Activated T-cell treated with anti-CD3 and anti-CD28 coated beads, Interleukin-2, amount 50 U/mL, for 4 hours (primary cell): ENCODE measurements around the gene KPTN. TPM values are rescaled to one million over a fixed set of nuclear protein-coding genes. Genes with fewer than 3 reads are reported as not detected.

Source experiments
- ATAC-seq, 2 donors: fragments of 200-7000 bp; cut with Tn5 transposase; one replicate each; pipeline ENCODE4 v1.10.0; 2021
- DNase-seq: peaks from one replicate; pipeline ENCODE4 v3.0.0-alpha.2; 2020
- H3K27me3 Mint-ChIP-seq: one replicate; pipeline ENCODE4 v1.8.0; 2021; ENCODE audit warnings: low read depth, mixed read lengths
- H3K36me3 Mint-ChIP-seq: one replicate; pipeline ENCODE4 v1.8.0; 2022; ENCODE audit warnings: mixed read lengths; ENCODE audit not compliant: insufficient read depth
- H3K4me1 Mint-ChIP-seq: one replicate; pipeline ENCODE4 v1.8.0; 2021; ENCODE audit warnings: low read depth, mixed read lengths
- H3K4me3 Mint-ChIP-seq: one replicate; pipeline ENCODE4 v1.8.0; 2021; ENCODE audit warnings: mild to moderate bottlenecking, moderate library complexity, mixed read lengths
- H3K9me3 Mint-ChIP-seq: one replicate; pipeline ENCODE4 v1.8.0; 2021; ENCODE audit warnings: mixed read lengths
- total RNA-seq, 3 donors: library from RNA; stranded (reverse); gene quantifications; one replicate each; pipeline ENCODE4 v1.2.1, GENCODE V29; 2021

KPTN gene
- total RNA-seq, 3 donors from 2014 or later = 12.3 to 17.4 (median 14.9) TPM

DNA sequence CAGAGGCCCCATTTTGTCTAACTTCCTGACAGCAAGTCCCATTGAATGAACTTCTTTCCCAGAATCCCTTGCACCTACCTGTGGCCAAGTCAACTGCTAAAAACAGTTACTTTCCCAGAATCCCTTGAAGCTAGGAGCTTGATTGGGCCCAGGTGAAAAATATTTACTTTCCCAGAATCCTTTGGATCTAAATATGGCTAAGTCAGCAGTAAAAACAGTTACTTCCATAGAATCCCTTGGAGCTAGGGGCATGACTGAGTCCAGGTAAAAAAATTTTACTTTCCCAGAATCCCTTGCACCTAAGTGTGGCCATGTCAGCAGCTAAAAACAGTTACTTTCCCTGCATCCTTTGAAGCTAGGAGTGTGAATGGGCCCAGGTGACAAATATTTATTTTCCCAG, 51.5 kb downstream of the KPTN start:
- ATAC-seq = no peak
- peaks cover 43% of the 10 kb centered on the region for H3K27me3 Mint-ChIP-seq
- peaks cover 20% of the 10 kb centered on the region for H3K4me1 Mint-ChIP-seq
- H3K36me3 Mint-ChIP-seq = no peaks in the 10 kb centered on the region
- DNase-seq = no peak
- H3K9me3 Mint-ChIP-seq = no peaks in the 10 kb centered on the region
- no peak overlapping the region for H3K4me3 Mint-ChIP-seq

DNA sequence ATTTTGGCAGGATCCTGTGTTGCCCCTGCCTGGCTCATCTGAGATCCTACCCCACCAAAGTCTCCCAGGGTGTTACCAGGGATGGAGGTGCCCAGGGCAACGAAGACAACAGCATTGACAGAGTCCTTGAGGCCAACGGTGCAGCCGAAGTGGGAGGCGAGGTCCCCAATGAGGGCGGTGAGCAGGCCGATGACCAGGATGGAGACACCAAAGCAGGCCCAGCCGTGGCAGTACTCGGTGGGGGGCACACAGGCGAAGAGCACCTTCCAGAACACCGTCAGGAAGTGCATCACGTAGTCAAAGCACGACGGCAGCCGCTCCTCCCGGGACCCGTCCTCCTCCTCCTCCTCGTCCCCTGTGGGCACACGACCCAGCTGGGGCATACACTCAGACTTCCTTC, 51.9 kb downstream of the KPTN start:
- Mint-ChIP-seq H3K9me3 (no peaks in the 10 kb centered on the region), H3K36me3 (no peaks in the 10 kb centered on the region), H3K4me3 (no peak overlapping the region), H3K4me1 (peaks cover 23% of the 10 kb centered on the region), H3K27me3 (peaks cover 42% of the 10 kb centered on the region)
- DNase-seq (no peak), ATAC-seq (no peak)

DNA sequence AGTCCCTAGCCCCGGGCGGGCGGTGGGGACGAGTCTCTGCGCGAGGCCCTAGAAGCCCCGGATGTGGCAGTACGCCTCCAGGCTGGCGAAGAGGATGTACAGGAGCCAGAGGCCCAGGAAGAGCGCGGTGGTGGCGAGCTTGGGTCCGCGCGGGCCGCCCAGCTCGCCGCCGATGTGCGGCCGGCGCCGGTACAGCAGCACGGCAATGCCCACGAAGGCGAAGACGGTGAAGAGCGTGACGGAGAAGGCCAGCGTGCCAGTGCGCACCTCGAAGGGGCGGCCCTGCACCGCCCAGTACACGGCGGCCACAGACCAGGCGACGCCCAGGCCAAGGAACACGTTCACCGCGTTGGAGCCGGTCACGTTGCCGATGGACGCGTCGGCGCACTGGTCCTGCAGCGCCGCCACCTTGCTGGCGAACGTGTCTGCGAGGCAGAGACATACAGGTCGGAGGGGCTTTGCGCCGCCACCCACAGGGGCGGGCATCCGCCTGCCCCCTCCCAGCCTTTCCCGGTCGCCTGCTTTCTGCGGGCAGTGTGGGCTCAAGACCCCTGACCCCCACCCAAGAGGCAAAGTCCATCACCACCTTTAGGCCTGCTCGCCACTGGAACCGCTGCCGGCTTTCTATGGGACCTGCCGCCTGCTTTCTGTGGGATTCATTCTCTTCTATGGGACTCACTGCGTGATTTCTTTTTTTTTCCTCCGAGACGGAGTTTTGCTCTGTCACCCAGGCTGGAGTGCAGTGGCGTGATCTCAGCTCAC, 53.8 kb downstream of the KPTN start:
- no peak for DNase-seq
- Mint-ChIP-seq H3K4me3 (peak overlapping the region; percentile 38), H3K4me1 (peaks cover 11% of the 10 kb centered on the region), H3K9me3 (no peaks in the 10 kb centered on the region), H3K36me3 (no peaks in the 10 kb centered on the region), H3K27me3 (peaks cover 48% of the 10 kb centered on the region)
- ATAC-seq = peak; percentile 37 to 39

DNA sequence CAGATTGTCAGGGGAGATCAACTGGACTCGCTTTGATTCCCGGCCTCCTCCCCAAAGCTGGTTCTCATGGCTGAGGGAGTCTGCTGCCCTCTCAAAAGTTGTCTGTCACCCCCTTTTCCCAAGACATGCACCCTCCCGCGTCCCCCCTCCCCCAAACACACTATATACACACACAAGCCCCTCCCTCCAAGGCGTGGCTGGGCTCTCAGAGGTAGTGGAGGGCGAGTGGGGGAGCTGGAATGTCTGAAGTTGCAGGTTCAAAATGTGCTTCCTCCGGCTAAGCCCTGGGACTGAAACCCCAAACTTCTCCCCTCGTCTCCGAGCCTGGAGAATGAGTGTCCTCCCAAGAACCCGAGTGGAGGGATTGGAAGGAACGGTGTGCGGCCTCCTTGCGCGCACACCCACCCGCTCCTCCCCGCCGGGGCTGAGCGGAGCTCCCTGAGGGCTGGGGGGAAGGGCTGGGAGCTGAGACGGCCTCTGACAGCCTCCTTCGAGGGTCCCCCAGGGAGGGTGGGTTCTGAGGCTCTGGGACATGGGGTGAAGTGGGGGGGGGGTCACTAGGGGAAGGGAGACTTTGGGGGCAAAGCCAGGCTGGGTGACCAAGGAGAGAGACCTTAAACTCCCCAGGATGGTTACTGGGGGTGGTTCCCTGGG, 54.8 kb downstream of the KPTN start:
- Mint-ChIP-seq H3K4me3 (no peak overlapping the region), H3K27me3 (peaks cover 55% of the 10 kb centered on the region), H3K4me1 (peaks cover 10% of the 10 kb centered on the region), H3K36me3 (no peaks in the 10 kb centered on the region), H3K9me3 (no peaks in the 10 kb centered on the region)
- DNase-seq (no peak), ATAC-seq (no peak)

DNA sequence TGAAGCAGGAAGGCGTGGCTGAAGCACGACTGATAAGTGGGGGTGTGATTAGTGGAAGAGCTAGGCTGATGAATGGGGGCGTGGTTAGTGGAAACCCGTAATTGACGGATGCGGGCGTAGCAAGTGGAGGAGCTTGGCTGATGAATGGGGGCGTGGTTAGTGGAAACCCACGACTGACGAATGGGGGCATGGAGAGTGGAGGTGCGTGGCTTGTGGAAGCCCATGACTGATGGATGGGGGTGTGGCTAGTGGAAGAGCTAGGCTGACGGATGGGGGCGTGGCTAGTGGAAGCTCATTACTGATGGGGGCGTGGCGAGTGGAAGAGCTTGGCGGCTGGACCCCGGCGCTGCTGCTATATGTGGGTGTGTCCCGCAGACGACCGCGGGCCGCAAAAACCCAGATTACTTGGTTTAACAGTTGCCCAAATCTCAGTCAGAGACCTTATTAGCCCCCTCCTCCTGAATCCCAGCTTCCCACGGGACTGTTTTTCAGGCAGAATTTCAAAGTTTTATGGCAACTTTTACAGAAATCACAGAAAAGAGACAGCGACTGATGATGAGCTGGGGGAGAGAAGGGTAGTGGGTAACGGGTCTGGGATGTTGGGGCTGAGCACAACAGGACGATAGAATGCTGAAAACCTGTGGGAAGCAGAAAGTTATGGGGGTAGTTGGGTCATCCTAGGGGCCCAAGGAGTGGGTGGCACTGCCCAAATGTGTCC, 55.7 kb downstream of the KPTN start:
- peak; percentile 77 to 83 for ATAC-seq
- H3K4me3 Mint-ChIP-seq = no peak overlapping the region
- peaks cover 62% of the 10 kb centered on the region for H3K27me3 Mint-ChIP-seq
- H3K9me3 Mint-ChIP-seq = no peaks in the 10 kb centered on the region
- no peaks in the 10 kb centered on the region for H3K36me3 Mint-ChIP-seq
- H3K4me1 Mint-ChIP-seq = peaks cover 10% of the 10 kb centered on the region
- DNase-seq = peak; percentile 76

DNA sequence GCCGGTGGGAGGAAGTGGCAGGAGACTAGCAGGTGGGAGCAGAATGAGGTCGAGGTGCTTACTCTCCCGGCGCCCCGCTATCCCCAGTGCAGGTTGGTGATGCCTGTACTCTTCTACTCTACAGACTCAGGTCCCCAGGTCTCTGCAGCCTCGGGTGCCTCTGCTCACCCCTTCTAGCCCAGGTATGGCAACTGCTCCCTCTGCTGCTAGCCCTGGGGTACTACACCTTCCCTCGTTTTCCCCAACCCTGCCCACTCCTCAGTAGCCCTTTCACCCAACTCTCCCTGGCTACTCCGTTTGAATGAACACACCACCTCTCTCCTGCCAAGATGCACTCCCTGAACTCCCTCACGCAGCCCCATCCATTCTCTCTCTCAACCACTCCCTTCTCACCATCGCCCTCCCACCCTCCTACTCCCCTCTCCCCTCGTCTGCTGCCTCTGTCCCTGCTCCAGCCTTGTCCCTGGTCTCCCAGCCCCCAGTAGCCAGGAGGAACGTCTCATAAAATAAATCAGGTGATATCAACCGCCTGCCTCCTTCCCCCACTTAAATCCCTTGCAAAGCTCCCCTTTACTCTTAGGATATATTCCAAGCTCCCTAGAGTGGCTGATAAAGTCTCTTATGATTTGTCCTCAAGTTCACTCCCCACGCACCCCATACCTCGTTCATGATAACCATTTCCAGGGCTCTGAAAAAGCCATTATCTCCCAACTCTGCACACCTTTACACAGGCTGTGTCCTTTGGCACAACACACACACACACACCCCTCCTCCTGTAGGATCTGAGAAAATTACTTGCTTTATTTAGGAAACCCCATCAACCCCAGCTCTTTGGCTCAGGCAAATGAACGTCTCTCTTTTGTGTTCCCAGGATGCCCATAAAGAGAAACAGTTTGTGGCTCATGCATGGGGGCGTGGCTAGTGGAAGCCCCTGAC, 56.5 kb downstream of the KPTN start:
- H3K4me3 Mint-ChIP-seq = no peak overlapping the region
- H3K27me3 Mint-ChIP-seq = peaks cover 70% of the 10 kb centered on the region
- H3K9me3 Mint-ChIP-seq = no peaks in the 10 kb centered on the region
- H3K4me1 Mint-ChIP-seq = peaks cover 13% of the 10 kb centered on the region
- H3K36me3 Mint-ChIP-seq = no peaks in the 10 kb centered on the region
- ATAC-seq = peak; percentile 51 to 55
- peak; percentile 62 for DNase-seq

Other genes starting within 250 kb of the KPTN start
- 10 to 100 TPM; 24.0 to 34.5 (median 30.4) TPM for gene CCDC9, start 227.7 kb downstream of the KPTN start, total RNA-seq
- gene INAFM1, start 209.3 kb downstream of the KPTN start, total RNA-seq = 10 to 100 TPM in 2 of 3 donors, 1 to 10 TPM in 1; 9.9 to 10.1 (median 10.0) TPM
- gene C5AR1, start 174.4 kb downstream of the KPTN start, total RNA-seq = under 1 TPM; 0.63 to 0.83 (median 0.68) TPM
- gene C5AR2, start 152.0 kb downstream of the KPTN start, total RNA-seq = not detected
- 10 to 100 TPM; 38.1 to 41.0 (median 38.6) TPM for gene DHX34, start 134.9 kb downstream of the KPTN start, total RNA-seq
- under 1 TPM in 1 of 3 donors, not detected in 2; 0.16 TPM for gene MEIS3, start 64.7 kb downstream of the KPTN start, total RNA-seq
- gene SLC8A2, start 12.3 kb downstream of the KPTN start, total RNA-seq = under 1 TPM in 1 of 3 donors, not detected in 2; 0.05 TPM
- gene NAPA, start 30.8 kb upstream of the KPTN start, total RNA-seq = 100 to 1,000 TPM in 2 of 3 donors, 10 to 100 TPM in 1; 94.5 to 106 (median 106) TPM
- gene ZNF541, start 88.9 kb upstream of the KPTN start, total RNA-seq = under 1 TPM; 0.11 to 0.22 (median 0.13) TPM
- 10 to 100 TPM; 11.8 to 16.3 (median 11.9) TPM for gene BICRA, start 124.9 kb upstream of the KPTN start, total RNA-seq
- under 1 TPM; 0.26 to 0.66 (median 0.43) TPM for gene EHD2, start 229.2 kb upstream of the KPTN start, total RNA-seq